Activated T-cell treated with anti-CD3 and anti-CD28 coated beads, Interleukin-2, amount 50 U/mL, for 72 hours (primary cell): ENCODE data around the gene CPA5. TPM values are rescaled to one million over a fixed set of nuclear protein-coding genes. Genes with fewer than 3 reads are reported as not detected.

Source experiments
- ATAC-seq, 2 donors: fragments of 150-1000 bp; cut with Tn5 transposase; replicated peaks in 1 of 2; 2 replicates each; pipeline ENCODE4 v1.10.0; 2021; ENCODE audit warnings: moderate library complexity in 2 of 2, mild to moderate bottlenecking in 1 of 2
- DNase-seq, 2 donors: peaks; one replicate each; pipeline ENCODE4 v3.0.0; 2021 to 2022; ENCODE audit warnings: mixed read lengths in 1 of 2
- H3K27ac Mint-ChIP-seq: one replicate; pipeline ENCODE4 v1.8.0; 2022; ENCODE audit warnings: mild to moderate bottlenecking, moderate library complexity, mixed read lengths
- H3K27me3 Mint-ChIP-seq: one replicate; pipeline ENCODE4 v1.8.0; 2022; ENCODE audit warnings: low read depth, mixed read lengths
- H3K36me3 Mint-ChIP-seq, 2 donors: one replicate each; pipeline ENCODE4 v1.8.0; 2022; ENCODE audit warnings: mixed read lengths in 2 of 2, mild to moderate bottlenecking in 1 of 2; ENCODE audit not compliant: insufficient read depth in 2 of 2
- H3K4me1 Mint-ChIP-seq: one replicate; pipeline ENCODE4 v1.8.0; 2022; ENCODE audit warnings: low read depth, mixed read lengths
- H3K4me3 Mint-ChIP-seq, 2 donors: one replicate each; pipeline ENCODE4 v1.8.0; 2022; ENCODE audit warnings: mild to moderate bottlenecking in 2 of 2, mixed read lengths in 2 of 2, moderate library complexity in 2 of 2
- H3K9me3 Mint-ChIP-seq, 2 donors: one replicate each; pipeline ENCODE4 v1.8.0; 2022; ENCODE audit warnings: mixed read lengths in 2 of 2
- total RNA-seq, 2 donors: library from RNA; stranded (reverse); gene quantifications; one replicate each; pipeline ENCODE4 v1.2.3, GENCODE V29; 2022

CPA5 gene
- total RNA-seq, 2 donors from 2014 or later = 4.4 to 5.9 TPM

DNA sequence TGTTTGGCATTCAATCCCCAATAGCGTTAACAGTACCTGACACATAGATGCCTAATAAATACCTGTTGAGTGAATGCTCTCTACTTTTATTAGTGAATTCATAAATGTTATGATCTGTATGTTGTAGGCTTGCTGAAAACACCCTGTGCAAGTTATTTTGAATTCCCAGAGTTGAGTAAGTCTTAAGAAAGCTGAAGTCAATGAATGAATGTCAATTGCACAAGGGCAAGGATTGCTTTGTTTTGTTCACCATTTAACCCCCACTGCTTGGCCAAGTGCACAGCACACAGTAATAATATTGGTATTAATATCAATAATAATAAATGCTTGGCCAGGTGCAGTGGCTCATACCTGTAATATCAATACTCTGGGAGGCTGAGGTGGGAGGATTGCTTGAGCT is 45.9 kb downstream of the CPA5 start:
- Mint-ChIP-seq H3K4me3 (no peak overlapping the region), H3K4me1 (peaks cover 25% of the 10 kb centered on the region), H3K9me3 (peaks cover 0 to 2% of the 10 kb centered on the region in 2 donors), H3K27me3 (no peaks in the 10 kb centered on the region), H3K27ac (no peak overlapping the region), H3K36me3 (peaks cover 0 to 2% of the 10 kb centered on the region in 2 donors)
- no peak for ATAC-seq
- no peak for DNase-seq

DNA sequence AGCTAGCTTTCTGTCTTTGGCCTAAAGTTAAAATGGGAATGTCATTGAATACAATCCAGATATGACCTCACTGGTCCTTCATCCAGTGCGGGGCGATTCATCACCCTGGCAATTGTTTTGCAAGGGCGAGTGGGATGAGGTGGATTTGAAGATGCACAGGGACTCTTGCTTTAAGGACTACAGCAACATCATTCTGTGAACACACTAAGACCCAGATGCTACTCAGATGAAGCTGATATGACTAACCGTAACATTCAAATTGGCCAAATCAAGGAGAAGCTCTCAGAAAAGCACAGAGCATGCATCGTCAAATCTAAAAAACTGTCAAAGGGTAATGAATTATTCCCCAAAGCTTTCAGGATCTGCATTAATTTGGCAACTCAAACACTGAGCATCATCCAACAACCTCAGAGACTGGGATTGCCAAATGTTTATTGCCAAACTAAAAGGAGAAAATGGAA is 48.5 kb downstream of the CPA5 start:
- H3K4me1 Mint-ChIP-seq = peaks cover 25% of the 10 kb centered on the region
- H3K27ac Mint-ChIP-seq = no peak overlapping the region
- H3K36me3 Mint-ChIP-seq = peaks cover 2 to 3% of the 10 kb centered on the region in 2 donors
- ATAC-seq = peak; percentile 36 to 66
- H3K27me3 Mint-ChIP-seq = no peaks in the 10 kb centered on the region
- no peak overlapping the region for H3K4me3 Mint-ChIP-seq
- no peak for DNase-seq
- peaks cover 0 to 2% of the 10 kb centered on the region in 2 donors for H3K9me3 Mint-ChIP-seq

DNA sequence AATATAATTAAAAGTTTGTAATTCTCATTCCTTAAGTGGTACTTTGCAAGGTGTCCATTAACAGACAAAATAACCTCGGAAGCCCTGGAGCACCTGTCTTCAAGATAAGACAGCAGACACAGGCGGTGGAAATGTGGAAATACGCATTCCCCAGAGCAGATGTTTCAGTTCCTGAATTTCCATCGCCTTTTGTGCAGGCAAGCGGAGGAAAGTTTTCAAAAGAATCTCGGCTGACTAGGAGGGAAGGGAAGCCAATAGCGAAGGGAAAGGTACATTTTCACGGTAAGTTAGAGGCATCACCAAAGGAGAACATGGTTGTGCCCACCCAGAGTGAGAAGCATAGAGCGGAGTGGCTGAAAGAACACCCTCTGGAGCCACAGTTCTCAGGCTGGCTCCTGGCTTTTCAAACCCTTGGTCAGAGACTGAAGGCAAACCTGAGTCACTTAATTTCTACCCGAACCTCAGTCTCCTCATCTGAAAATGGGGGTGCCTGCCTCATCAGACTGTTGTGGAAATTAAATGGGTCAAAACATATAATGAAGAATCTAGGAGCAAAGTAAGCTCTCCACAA is 49.3 kb downstream of the CPA5 start:
- DNase-seq = no peak
- peak overlapping the region; percentile 84 for H3K27ac Mint-ChIP-seq
- ATAC-seq = peak; percentile 16 to 25
- peaks cover 25% of the 10 kb centered on the region for H3K4me1 Mint-ChIP-seq
- no peaks in the 10 kb centered on the region for H3K27me3 Mint-ChIP-seq
- H3K4me3 Mint-ChIP-seq = peak overlapping the region; percentile 69 to 74
- no peaks in the 10 kb centered on the region for H3K9me3 Mint-ChIP-seq
- H3K36me3 Mint-ChIP-seq = peaks cover 0 to 3% of the 10 kb centered on the region in 2 donors

DNA sequence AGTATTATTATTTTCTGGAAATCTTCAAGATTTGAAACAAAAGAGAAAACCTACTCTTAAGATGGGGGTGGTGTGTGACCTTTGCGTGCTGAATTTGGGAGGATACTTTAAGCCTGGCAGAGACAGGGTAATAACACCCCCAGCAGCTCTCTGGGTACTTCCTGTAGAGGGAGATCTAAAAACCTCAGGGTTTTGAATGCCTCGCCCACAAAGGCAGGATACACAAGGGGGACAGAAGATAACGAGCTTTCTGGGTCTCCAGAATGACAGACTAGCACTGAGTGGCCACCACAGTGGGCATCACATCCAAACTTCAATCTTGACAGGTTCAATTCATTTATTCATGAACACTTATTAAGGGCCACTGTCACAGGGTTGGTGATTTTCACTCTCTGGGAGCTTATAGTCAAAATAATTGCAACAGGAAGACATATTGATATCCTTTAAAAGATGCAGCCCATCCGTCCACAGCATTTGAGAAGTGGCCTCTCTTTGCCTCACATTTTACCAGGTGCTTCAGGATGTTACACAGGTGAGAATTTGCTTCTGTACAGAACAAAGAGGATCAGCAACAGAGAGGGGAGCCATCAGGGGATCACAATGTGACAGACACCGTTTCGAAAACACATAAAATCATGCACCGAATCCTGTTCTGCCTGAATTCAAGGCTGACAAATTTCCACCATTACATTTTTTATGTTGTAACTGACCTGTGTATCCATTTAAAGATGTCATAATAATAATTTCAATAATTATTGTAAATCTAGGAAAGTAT is 50.0 kb downstream of the CPA5 start:
- H3K4me3 Mint-ChIP-seq = peak overlapping the region; percentile 69 to 74
- H3K4me1 Mint-ChIP-seq = peaks cover 25% of the 10 kb centered on the region
- H3K27me3 Mint-ChIP-seq = no peaks in the 10 kb centered on the region
- DNase-seq = peak; percentile 35 to 39
- H3K27ac Mint-ChIP-seq = peak overlapping the region; percentile 84
- no peaks in the 10 kb centered on the region for H3K9me3 Mint-ChIP-seq
- ATAC-seq = peak; percentile 87 to 90
- H3K36me3 Mint-ChIP-seq = peaks cover 0 to 3% of the 10 kb centered on the region in 2 donors

DNA sequence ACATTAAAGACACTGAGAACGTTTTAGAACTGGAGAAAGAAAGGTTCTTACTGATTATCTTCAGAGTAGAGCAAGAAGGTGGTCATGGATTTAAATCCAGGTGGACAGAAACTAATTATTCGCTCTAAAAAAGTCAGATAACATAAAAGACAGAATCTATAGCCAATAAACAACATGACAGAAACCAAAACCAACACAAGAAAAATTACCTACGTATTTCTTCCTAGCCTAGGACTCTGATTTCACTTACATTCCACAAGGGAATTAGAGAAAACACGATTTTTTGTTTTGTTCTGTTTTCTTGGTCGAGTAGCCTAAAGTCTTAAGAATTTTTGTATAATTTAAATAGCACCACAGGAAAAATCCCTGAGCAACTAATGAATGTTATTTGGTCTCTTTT is 50.8 kb downstream of the CPA5 start:
- Mint-ChIP-seq H3K27me3 (no peaks in the 10 kb centered on the region), H3K36me3 (peaks cover 0 to 6% of the 10 kb centered on the region in 2 donors), H3K4me1 (peaks cover 25% of the 10 kb centered on the region), H3K9me3 (no peaks in the 10 kb centered on the region), H3K4me3 (peak overlapping the region; percentile 37 to 50), H3K27ac (no peak overlapping the region)
- ATAC-seq = no peak
- DNase-seq = no peak

DNA sequence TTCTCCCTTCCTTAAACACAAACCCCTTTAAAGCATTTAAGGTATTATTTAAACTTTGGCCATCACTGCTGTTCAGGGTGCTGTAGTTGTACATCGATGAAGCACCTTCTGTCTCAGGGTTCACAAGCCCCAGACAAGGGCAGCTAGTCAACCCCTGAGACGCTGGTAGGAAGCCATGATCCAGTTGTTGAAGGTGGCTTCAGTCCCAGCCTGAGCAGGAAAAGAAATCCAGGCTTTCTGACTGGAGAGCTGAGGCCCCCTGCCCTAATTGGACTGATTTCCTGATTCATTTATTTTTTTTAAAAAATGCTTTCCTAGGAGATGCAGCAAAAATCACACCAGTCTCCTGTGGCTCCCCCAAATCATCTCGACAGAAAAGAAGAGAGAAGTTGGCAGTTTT is 51.5 kb downstream of the CPA5 start:
- Mint-ChIP-seq H3K9me3 (no peaks in the 10 kb centered on the region), H3K27me3 (no peaks in the 10 kb centered on the region), H3K4me1 (peaks cover 25% of the 10 kb centered on the region), H3K4me3 (peak overlapping the region in 1 of 2 donors; percentile 26), H3K27ac (no peak overlapping the region), H3K36me3 (peaks cover 0 to 6% of the 10 kb centered on the region in 2 donors)
- ATAC-seq (no peak), DNase-seq (no peak)

DNA sequence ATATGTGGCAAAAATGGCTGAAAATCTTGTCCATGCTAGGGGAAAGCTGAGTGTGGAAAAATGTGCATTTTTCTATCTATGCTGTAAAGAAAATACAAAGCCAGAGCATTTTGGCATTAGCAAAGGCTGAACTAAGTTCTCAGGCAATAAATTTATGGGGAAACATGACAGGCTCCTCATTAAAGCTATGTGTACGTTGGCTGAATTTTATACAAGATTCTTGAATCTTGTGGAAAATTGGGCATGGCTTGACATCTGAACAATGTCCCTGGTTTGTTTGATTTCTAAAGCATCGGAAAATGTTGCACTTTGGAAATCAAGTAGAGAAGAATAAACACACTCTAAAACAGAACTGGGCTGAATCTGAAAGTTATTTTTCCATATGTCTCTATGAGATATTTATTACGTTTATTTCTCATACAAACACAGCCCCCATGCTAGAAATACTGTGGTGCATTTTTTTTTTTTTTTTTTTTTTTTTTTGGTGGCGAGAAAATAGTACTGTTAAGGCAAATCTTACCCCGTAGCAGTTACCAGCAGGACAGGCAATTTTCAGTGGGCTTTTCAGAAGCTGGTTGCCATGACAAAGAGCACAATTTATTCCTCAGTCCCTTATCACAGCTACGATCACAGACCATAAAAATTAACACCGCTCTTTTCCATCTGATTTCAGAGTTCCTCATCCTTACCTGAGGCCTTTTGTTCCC is 52.6 kb downstream of the CPA5 start:
- no peak overlapping the region for H3K27ac Mint-ChIP-seq
- peaks cover 0 to 6% of the 10 kb centered on the region in 2 donors for H3K36me3 Mint-ChIP-seq
- no peak overlapping the region for H3K4me3 Mint-ChIP-seq
- DNase-seq (no peak), ATAC-seq (no peak)
- no peaks in the 10 kb centered on the region for H3K27me3 Mint-ChIP-seq
- H3K4me1 Mint-ChIP-seq = peaks cover 25% of the 10 kb centered on the region
- H3K9me3 Mint-ChIP-seq = no peaks in the 10 kb centered on the region

DNA sequence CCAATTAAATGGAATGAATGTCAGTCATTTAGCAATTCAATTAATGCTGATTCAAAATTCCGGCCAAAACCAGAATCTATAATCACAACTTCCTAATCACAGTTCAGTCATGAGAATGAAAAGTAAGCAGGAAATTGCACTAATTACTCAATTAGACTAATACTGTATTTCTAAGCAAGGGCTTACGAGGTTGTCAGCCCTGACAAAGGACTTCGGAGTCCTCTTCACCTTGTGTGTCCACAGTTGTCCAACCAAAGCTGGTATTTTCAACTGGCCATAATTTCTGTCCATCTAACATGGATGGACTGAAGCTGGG is 53.1 kb downstream of the CPA5 start:
- H3K4me1 Mint-ChIP-seq = peaks cover 25% of the 10 kb centered on the region
- no peak overlapping the region for H3K27ac Mint-ChIP-seq
- no peak for ATAC-seq
- no peaks in the 10 kb centered on the region for H3K27me3 Mint-ChIP-seq
- no peaks in the 10 kb centered on the region for H3K9me3 Mint-ChIP-seq
- peaks cover 2 to 6% of the 10 kb centered on the region in 2 donors for H3K36me3 Mint-ChIP-seq
- no peak for DNase-seq
- no peak overlapping the region for H3K4me3 Mint-ChIP-seq

DNA sequence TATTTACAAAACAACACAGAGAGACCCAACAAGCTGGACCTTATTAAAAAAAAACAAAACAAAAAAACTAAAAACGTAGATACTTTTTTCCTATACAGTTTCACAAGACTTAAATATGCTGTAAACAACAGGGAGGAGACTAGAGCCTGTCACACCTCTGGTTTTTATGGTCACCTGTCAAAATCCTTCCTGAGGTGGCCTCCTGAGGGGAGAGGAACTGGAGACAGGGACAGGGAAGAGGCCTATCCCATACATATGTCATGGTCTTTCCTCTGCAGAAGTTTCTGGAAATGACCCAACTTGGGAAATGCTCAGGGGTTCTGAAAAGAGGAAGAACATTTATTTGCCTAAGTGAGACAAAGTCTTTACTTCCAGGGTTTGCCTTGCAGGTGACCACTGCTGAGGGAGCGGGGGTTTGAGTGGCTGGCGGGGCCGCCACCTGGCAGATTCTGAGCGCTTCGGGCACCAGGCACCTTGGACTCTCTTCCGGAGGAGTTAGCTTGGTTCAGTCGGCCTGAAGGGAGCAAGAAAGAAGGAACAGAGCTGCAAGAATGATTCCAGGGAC is 54.0 kb downstream of the CPA5 start:
- Mint-ChIP-seq H3K4me1 (peaks cover 17% of the 10 kb centered on the region), H3K9me3 (no peaks in the 10 kb centered on the region), H3K27me3 (no peaks in the 10 kb centered on the region), H3K27ac (peak overlapping the region; percentile 61), H3K36me3 (peaks cover 2 to 6% of the 10 kb centered on the region in 2 donors), H3K4me3 (no peak overlapping the region)
- ATAC-seq (no peak), DNase-seq (no peak)

DNA sequence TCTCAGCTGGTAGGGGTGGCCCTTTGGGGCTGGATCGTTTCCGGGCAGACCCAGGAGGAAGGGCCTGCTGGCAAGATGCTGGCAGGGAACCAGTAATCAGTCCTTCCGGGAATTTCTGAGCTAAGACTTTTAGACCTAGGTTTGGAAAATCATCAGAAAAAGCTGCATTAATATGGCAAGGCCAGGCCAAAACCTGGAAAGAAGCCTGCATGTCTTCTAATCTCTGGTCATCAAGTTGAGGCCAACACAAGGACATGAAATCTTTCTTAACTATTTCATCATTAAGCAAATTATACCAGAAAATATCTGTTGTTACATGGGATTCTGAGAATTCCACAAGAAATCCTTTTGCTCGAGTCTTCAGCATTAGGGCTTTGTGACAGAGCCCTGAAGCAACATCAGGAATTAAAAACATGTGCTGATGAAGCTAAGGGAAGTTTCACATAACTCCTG is 55.5 kb downstream of the CPA5 start:
- no peak for DNase-seq
- Mint-ChIP-seq H3K36me3 (peaks cover 2 to 6% of the 10 kb centered on the region in 2 donors), H3K27me3 (no peaks in the 10 kb centered on the region), H3K9me3 (no peaks in the 10 kb centered on the region), H3K4me3 (no peak overlapping the region), H3K4me1 (peaks cover 3% of the 10 kb centered on the region), H3K27ac (no peak overlapping the region)
- ATAC-seq = no peak

DNA sequence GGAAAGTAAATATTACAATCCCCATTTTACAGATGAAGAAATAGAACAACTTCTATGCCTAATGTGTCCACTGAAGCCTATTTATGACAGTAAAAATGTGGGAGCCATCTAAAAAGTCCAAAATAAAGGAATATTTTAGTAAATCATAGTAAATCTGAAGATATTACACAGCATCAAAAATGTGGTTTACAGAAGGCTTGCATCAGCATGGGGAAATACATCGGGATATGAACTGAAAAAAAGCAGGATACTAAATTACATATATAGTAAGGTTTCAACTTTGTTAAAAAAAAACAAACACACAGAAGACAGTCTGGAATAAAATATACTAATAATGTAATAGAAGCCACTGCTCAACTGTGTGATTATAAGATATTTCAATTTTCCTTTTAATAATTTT is 56.5 kb downstream of the CPA5 start:
- DNase-seq (no peak), ATAC-seq (no peak)
- H3K9me3 Mint-ChIP-seq = no peaks in the 10 kb centered on the region
- H3K4me1 Mint-ChIP-seq = no peaks in the 10 kb centered on the region
- H3K4me3 Mint-ChIP-seq = no peak overlapping the region
- no peaks in the 10 kb centered on the region for H3K27me3 Mint-ChIP-seq
- H3K27ac Mint-ChIP-seq = no peak overlapping the region
- peaks cover 2 to 6% of the 10 kb centered on the region in 2 donors for H3K36me3 Mint-ChIP-seq

DNA sequence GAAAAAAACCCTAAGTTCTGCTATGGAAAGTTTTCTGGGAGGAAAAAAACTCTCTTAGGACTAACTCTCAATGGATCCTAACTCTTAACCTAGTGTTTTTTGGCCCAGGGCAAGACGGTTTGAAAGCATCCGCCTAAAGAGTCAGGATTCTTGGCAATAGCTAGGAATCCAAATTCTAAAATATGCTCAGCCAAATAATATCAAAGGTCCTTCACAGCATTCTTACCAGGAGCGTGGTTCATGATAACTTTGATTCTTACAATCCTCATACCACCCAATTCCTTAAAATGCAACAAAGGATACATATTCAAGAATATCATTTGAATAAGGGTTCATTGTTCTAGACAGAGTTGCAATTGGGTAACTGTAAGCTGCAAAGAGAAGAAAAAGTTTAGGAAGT is 57.0 kb downstream of the CPA5 start:
- Mint-ChIP-seq H3K27me3 (no peaks in the 10 kb centered on the region), H3K36me3 (peaks cover 2 to 6% of the 10 kb centered on the region in 2 donors), H3K4me1 (no peaks in the 10 kb centered on the region), H3K4me3 (no peak overlapping the region), H3K27ac (no peak overlapping the region), H3K9me3 (no peaks in the 10 kb centered on the region)
- ATAC-seq (no peak), DNase-seq (no peak)

DNA sequence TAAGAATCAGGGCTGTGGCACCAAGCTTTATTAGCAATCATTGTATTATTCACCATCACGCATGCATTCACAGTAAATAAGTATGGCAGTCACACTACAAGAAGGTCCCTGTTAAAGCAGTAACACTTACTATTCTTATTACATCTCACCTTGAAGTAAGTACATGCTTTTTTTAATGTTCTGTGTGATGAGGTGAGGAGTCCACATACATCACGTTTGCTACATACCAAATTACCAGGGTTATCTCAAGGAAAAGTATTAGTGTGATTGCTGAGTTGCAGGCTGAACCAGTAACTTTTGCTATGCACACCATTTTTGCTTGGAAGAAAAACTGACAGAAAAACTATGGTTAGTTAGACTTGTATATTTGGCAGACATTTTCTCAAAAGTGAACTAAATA is 60.4 kb downstream of the CPA5 start:
- peaks cover 2 to 3% of the 10 kb centered on the region in 2 donors for H3K36me3 Mint-ChIP-seq
- no peaks in the 10 kb centered on the region for H3K9me3 Mint-ChIP-seq
- H3K4me3 Mint-ChIP-seq = no peak overlapping the region
- no peak for ATAC-seq
- H3K27me3 Mint-ChIP-seq = no peaks in the 10 kb centered on the region
- peaks cover 6% of the 10 kb centered on the region for H3K4me1 Mint-ChIP-seq
- no peak for DNase-seq
- H3K27ac Mint-ChIP-seq = no peak overlapping the region
